ENCODE measurements around the gene KCMF1. TPM values are rescaled to one million over a fixed set of nuclear protein-coding genes. Genes with fewer than 3 reads are reported as not detected.

The KCMF1 gene
- total and polyA plus RNA-seq, 10 of the 15 experiments (the other 5 are each of a cell fraction or from before 2014, with no cell fraction given), result 8.4 to 124 (median 43.0) TPM

GRCh38 chr2:84942964-84943421 is 28.0 kb upstream of the KCMF1 start (continued):
- TF ChIP-seq SIX5 (IDR thresholded peaks at IDR 0.05; ENCODE audit: low read depth, low read length, severe bottlenecking), result no peak
- TF ChIP-seq ATF3 (IDR thresholded peaks at IDR 0.05; ENCODE audit: borderline replicate concordance, extremely low read depth, low read depth, low read length), result no peak
- TF ChIP-seq PBX3 (IDR thresholded peaks at IDR 0.05; ENCODE audit: insufficient replicate concordance, low read depth, low read length), result no peak
- TF ChIP-seq CEBPZ (IDR thresholded peaks at IDR 0.05; ENCODE audit: low read depth, low read length), result no peak
- no peak for TF ChIP-seq YBX1 (IDR thresholded peaks at IDR 0.05)
- no peak for TF ChIP-seq SRF (IDR thresholded peaks at IDR 0.05; ENCODE audit: low read depth in 2 of 2, low read length in 2 of 2)
- TF ChIP-seq USF1 (IDR thresholded peaks at IDR 0.05; ENCODE audit: borderline replicate concordance, extremely low read length, insufficient read depth, low read depth, low read length), result no peak
- TF ChIP-seq USF2 (IDR thresholded peaks at IDR 0.05; ENCODE audit: borderline replicate concordance, low read depth, low read length), result no peak; the same call in 1 of the 2 replicates
- TF ChIP-seq TARDBP (IDR thresholded peaks at IDR 0.05; ENCODE audit: borderline replicate concordance), result no peak
- TF ChIP-seq SIN3A (IDR thresholded peaks at IDR 0.05; ENCODE audit: low read depth, low read length), result no peak
- TF ChIP-seq NBN (IDR thresholded peaks at IDR 0.05), result peak; percentile 81
- TF ChIP-seq ZBTB33 (IDR thresholded peaks at IDR 0.05), result no peak
- TF ChIP-seq PRDM15 (CRISPR knock-in tag; IDR thresholded peaks at IDR 0.05), result no peak
